GM19438 (cell line): ENCODE measurements around the gene DDAH1.
"Not testable (repeated sequence)": the region's sequence is repeated elsewhere in the genome, so short reads cannot be mapped to it uniquely, and the experiment has no call there.

Experiments
- ATAC-seq: cut with Tn5 transposase; IDR thresholded peaks from one replicate; pipeline ENCODE4 v1.9.1; 2021; ENCODE audit warnings: low read depth; ENCODE audit not compliant: unreplicated experiment

DDAH1 gene

GRCh38 chr1:85465099-85465785, at the start of gene DDAH1:
TSS of gene DDAH1 (minus strand) at chr1:85465159. CDS start at chr1:85465045, 114 bp downstream.
- peak; percentile 46 for ATAC-seq

- ATAC-seq = not testable (repeated sequence)
These were observed 49.0 kb upstream of the DDAH1 start for GRCh38 chr1:85513998-85514397.

- no peak for ATAC-seq
These were observed 39.5 kb upstream of the DDAH1 start for GRCh38 chr1:85504417-85504816.

GRCh38 chr1:85502625-85503083, 37.7 kb upstream of the DDAH1 start:
- no peak for ATAC-seq

GRCh38 chr1:85502171-85502570, 37.2 kb upstream of the DDAH1 start:
- ATAC-seq = no peak

- no peak for ATAC-seq
These were observed 36.5 kb upstream of the DDAH1 start for GRCh38 chr1:85501355-85501898.

GRCh38 chr1:85496941-85497582, 32.1 kb upstream of the DDAH1 start:
- no peak for ATAC-seq

- no peak for ATAC-seq
These were observed 30.6 kb upstream of the DDAH1 start for GRCh38 chr1:85495556-85495955.

- ATAC-seq = no peak
These were observed 29.9 kb upstream of the DDAH1 start for GRCh38 chr1:85494904-85495266.

- ATAC-seq = no peak
These were observed 29.3 kb upstream of the DDAH1 start for GRCh38 chr1:85494074-85494903.

GRCh38 chr1:85490270-85490985, 25.5 kb upstream of the DDAH1 start:
- ATAC-seq = no peak

- ATAC-seq = no peak
These were observed 23.2 kb upstream of the DDAH1 start for GRCh38 chr1:85488126-85488525.

GRCh38 chr1:85485516-85485915, 20.6 kb upstream of the DDAH1 start:
- ATAC-seq = no peak

- ATAC-seq = no peak
These were observed 19.8 kb upstream of the DDAH1 start for GRCh38 chr1:85484716-85485115.

- ATAC-seq = no peak
These were observed 19.3 kb upstream of the DDAH1 start for GRCh38 chr1:85484264-85484663.

- no peak for ATAC-seq
These were observed 16.7 kb upstream of the DDAH1 start for GRCh38 chr1:85481688-85482087.

GRCh38 chr1:85480566-85480965, 15.6 kb upstream of the DDAH1 start:
- no peak for ATAC-seq

- ATAC-seq = no peak
These were observed 14.5 kb upstream of the DDAH1 start for GRCh38 chr1:85479491-85479890.

- no peak for ATAC-seq
These were observed 13.4 kb upstream of the DDAH1 start for GRCh38 chr1:85478366-85478765.

- ATAC-seq = no peak
These were observed 10.1 kb upstream of the DDAH1 start for GRCh38 chr1:85475055-85475454.
